Measurements from ENCODE around the gene SELENOT.
A peak's percentile ranks its signal among the peaks of the same experiment; 100 is the strongest.
"Not testable (repeated sequence)": the region's sequence is repeated elsewhere in the genome, so short reads cannot be mapped to it uniquely, and the experiment has no call there.

SELENOT gene

GRCh38 chr3:150603153-150603979 is at the start of gene SELENOT:
TSS of gene SELENOT (plus strand) at chr3:150603321. CDS start at chr3:150603363, 42 bp downstream.
- DNase-seq (ENCODE audit: low spot score) = peak; percentile 85

- no peak for DNase-seq (ENCODE audit: low spot score)
Observed at GRCh38 chr3:150555859-150556436, 47.2 kb upstream of the SELENOT start.

- DNase-seq (ENCODE audit: low spot score) = no peak
Observed at GRCh38 chr3:150556792-150557191, 46.3 kb upstream of the SELENOT start.

- no peak for DNase-seq (ENCODE audit: low spot score)
Observed at GRCh38 chr3:150557725-150558124, 45.4 kb upstream of the SELENOT start.

GRCh38 chr3:150564243-150564642 is 38.9 kb upstream of the SELENOT start:
- no peak for DNase-seq (ENCODE audit: low spot score)

- DNase-seq (ENCODE audit: low spot score) = no peak
Observed at GRCh38 chr3:150567328-150567727, 35.8 kb upstream of the SELENOT start.

GRCh38 chr3:150577855-150578254 is 25.3 kb upstream of the SELENOT start:
- no peak for DNase-seq (ENCODE audit: low spot score)

GRCh38 chr3:150581174-150581573 is 21.9 kb upstream of the SELENOT start:
- DNase-seq (ENCODE audit: low spot score) = no peak

- DNase-seq (ENCODE audit: low spot score) = no peak
Observed at GRCh38 chr3:150582620-150583019, 20.5 kb upstream of the SELENOT start.

- DNase-seq (ENCODE audit: low spot score) = no peak
Observed at GRCh38 chr3:150583028-150583427, 20.1 kb upstream of the SELENOT start.

GRCh38 chr3:150588027-150588830 is 14.9 kb upstream of the SELENOT start:
- no peak for DNase-seq (ENCODE audit: low spot score)

- DNase-seq (ENCODE audit: low spot score) = no peak
Observed at GRCh38 chr3:150589759-150590158, 13.4 kb upstream of the SELENOT start.

GRCh38 chr3:150594150-150594549 is 9.0 kb upstream of the SELENOT start:
- no peak for DNase-seq (ENCODE audit: low spot score)

- DNase-seq (ENCODE audit: low spot score) = no peak
Observed at GRCh38 chr3:150597646-150598045, 5.5 kb upstream of the SELENOT start.

- DNase-seq (ENCODE audit: low spot score) = no peak
Observed at GRCh38 chr3:150599611-150600297, 3.4 kb upstream of the SELENOT start.

- not testable (repeated sequence) for DNase-seq (ENCODE audit: low spot score)
Observed at GRCh38 chr3:150600647-150601530, 2.2 kb upstream of the SELENOT start.

GRCh38 chr3:150602426-150603152 is 532 bp upstream of the SELENOT start:
- DNase-seq (ENCODE audit: low spot score) = no peak

GRCh38 chr3:150603980-150604319 is 829 bp downstream of the SELENOT start:
- peak; percentile 27 for DNase-seq (ENCODE audit: low spot score)

GRCh38 chr3:150605998-150606641 is 3.0 kb downstream of the SELENOT start:
- no peak for DNase-seq (ENCODE audit: low spot score)

Measured in HuH-7.5 (cell line).